PC-9 (cell line): ENCODE data around the gene TMEM258.

Experiments used
- EZH2 ChIP-seq: fragments of 200-600 bp; sonication (generic); IDR thresholded peaks from 2 replicates; pipeline ENCODE4 v1.8.0; 2017; ENCODE audit warnings: antibody characterized with exemption, low read depth
- TF ChIP-seq, protein P1 (sequence below): fragments of 200-600 bp; sonication (generic); conservative IDR thresholded peaks from 2 replicates; pipeline ENCODE4 v1.6.1; 2017; ENCODE audit warnings: mixed run types, antibody characterized with exemption, mild to moderate bottlenecking, moderate library complexity

DNA sequence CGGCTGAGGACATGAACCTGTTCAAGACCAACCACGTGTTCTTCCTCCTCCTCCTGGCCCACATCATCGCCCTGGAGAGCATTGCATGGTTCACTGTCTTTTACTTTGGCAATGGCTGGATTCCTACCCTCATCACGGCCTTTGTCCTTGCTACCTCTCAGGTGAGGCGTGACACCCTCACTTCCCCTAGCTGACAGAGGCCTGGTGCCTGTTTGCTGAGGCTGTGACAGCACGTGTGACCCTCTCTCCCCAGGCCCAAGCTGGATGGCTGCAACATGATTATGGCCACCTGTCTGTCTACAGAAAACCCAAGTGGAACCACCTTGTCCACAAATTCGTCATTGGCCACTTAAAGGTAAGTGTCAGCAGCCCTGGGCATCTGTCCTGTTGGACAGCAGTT is 48.0 kb upstream of the TMEM258 start:
- TF ChIP-seq, protein P1, sequence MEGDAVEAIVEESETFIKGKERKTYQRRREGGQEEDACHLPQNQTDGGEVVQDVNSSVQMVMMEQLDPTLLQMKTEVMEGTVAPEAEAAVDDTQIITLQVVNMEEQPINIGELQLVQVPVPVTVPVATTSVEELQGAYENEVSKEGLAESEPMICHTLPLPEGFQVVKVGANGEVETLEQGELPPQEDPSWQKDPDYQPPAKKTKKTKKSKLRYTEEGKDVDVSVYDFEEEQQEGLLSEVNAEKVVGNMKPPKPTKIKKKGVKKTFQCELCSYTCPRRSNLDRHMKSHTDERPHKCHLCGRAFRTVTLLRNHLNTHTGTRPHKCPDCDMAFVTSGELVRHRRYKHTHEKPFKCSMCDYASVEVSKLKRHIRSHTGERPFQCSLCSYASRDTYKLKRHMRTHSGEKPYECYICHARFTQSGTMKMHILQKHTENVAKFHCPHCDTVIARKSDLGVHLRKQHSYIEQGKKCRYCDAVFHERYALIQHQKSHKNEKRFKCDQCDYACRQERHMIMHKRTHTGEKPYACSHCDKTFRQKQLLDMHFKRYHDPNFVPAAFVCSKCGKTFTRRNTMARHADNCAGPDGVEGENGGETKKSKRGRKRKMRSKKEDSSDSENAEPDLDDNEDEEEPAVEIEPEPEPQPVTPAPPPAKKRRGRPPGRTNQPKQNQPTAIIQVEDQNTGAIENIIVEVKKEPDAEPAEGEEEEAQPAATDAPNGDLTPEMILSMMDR = no peak
- no peak for TF ChIP-seq EZH2
